GM18951 (cell line): ENCODE measurements around the gene MT1E.
"Not testable (repeated sequence)": the region's sequence is repeated elsewhere in the genome, so short reads cannot be mapped to it uniquely, and the experiment has no call there.

ENCODE experiments used
- POLR2A ChIP-seq: IDR thresholded peaks from 4 replicates; pipeline ENCODE4 v1.6.1; 2011; ENCODE audit warnings: mild to moderate bottlenecking; ENCODE audit not compliant: insufficient read length, insufficient read depth; ENCODE audit errors: extremely low read depth
- in situ Hi-C: fragments of 300-500 bp; cut with MboI; formaldehyde crosslinking; loops from one replicate; pipeline ENCODE4 v1.12.0; 2022; ENCODE audit warnings: low sequenced_read_pairs, mixed read lengths, inconsistent platforms; ENCODE audit not compliant: unreplicated experiment

MT1E gene

DNA sequence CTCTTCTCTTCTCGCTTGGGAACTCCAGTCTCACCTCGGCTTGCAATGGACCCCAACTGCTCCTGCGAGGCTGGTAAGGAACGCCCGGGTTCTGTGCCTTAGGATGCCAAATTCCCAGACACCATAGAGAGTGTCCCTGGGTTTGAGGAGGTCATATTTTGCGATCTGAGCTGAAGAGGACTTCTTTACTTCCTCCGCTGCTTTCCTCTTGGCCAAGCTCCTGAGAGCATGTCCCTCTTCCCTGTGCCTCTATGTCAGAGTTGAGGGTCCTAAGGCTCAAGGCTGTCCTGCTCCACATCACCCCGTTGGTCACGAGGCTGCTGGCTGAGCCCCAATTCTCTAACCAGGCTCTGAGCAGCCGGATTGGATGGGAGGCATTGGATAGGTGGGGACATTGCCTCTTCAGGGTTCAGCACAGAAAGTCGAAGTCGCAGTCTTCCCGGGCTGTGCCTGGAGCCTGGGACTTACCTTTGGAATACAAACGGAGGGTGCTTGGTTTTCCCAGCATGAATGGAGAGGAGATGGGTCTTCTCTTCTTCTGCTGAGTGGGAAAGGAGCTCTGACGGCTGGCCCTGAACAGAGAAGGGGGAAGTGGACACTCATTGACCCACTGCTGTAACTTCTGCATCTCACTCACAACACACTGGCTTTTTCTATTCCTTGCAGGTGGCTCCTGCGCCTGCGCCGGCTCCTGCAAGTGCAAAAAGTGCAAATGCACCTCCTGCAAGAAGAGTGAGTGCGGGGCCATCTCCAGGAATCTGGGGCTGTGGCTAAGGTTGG lies 44.4 kb downstream of the MT1E start:
- no peak for TF ChIP-seq POLR2A
- in situ Hi-C loops, result no loop called here

DNA sequence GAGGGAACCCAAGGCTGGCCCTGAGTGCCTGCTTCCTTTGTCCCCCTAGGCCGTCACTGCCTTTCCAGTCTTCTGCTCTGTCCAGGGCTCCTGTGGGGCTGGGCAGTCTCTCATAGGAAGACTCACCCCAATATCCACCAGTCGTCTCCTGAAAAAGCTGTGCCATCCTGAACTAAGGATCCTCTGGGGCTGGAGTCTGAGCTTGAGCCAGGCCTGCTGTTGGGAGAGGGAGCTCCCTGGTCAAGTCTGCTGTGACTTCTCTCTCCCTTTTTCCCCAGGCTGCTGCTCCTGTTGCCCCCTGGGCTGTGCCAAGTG lies 45.0 kb downstream of the MT1E start:
- no peak for TF ChIP-seq POLR2A
- in situ Hi-C loops, result no loop called here

DNA sequence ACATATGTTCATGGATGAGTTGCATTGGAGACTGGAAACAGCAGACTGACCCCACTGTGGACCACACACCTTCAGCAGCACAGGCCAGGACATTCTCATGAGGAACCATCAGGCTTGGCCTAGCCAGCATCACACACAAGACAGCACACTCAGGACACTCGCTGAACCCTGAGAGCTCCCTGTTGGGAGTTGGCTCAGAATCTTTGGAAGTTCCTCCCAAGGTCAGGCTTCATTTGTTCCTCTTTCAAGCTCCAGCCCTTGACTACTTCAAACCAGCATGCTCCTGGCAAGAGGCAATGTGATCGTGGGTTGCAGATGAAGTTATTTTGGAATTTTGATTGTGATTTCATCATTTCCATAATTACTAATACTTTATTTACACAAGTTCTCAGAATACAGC lies 46.1 kb downstream of the MT1E start:
- in situ Hi-C loops, result not testable (repeated sequence)

DNA sequence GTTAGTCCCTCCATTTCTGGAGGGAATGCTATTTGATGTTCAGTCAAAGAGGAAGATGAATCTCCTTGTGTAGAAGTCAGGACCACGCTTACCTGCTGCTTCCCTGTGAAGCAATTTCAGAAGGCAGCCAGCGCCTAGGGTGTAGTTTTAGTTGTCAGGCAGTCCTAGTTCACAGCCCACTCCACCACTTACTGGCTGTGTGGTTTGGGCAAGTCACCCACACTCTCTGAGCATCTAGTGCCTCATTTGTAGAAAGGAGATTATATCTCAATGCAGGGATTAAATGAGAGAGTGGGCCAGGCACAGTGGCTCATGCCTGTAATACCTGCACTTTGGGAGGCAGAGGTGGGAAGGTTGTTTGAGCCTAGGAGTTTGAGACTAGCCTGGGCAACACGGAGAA lies 46.6 kb downstream of the MT1E start:
- in situ Hi-C loops, result not testable (repeated sequence)

DNA sequence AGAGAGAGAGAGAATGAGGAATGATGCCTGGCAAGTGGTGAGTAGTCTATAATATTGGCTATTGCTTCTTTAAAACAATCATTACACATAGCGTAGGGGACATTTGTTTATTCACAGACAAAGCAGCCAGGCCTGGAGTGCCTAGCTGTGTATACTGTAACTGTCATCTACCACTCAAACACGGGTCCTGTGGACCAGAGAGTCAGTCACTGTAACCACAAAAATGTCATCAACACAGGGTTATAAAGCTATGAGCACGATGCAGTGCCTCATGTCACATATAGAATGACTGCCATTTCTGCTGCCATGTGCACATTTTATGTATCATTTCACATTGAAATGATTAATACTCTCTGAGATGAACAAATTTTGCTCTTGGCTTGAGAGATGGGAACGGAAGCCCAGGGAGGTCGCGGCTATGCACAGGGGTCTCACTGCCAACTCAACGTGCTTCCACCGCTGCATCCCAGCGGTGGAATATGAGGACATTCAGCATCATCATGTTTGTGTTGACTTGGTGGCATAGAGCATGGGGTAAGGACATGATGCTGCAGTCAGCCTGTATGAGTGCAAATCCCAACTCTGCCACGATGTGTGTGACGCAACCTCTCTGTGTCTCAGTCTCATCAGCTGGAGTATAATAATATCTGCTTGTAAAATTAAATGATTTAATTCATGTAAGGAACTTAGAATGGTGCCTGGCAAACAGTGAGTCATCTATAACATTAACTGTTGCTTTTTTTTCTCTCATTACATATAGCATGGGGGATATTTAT lies 47.4 kb downstream of the MT1E start:
- no peak for TF ChIP-seq POLR2A
- in situ Hi-C loops, result no loop called here

DNA sequence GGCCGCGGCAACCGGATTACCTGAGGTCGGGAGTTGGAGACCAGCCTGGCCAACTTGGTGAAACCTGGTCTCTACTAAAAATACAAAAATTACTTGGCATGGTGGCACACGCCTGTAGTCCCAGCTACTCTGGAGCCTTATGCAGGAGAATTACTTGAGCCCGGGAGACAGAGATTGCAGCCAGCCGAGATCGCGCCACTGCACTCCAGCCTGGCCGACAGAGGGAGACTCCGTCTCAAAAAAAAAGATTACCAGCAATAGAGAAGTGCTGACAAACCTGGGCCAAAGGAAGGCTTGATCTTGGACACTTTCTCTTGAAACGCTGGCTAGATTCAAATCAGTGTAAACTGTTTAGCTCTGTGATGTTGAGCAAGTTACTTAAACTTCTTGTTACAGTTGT lies 48.3 kb downstream of the MT1E start:
- no peak for TF ChIP-seq POLR2A
- in situ Hi-C loops, result no loop called here

DNA sequence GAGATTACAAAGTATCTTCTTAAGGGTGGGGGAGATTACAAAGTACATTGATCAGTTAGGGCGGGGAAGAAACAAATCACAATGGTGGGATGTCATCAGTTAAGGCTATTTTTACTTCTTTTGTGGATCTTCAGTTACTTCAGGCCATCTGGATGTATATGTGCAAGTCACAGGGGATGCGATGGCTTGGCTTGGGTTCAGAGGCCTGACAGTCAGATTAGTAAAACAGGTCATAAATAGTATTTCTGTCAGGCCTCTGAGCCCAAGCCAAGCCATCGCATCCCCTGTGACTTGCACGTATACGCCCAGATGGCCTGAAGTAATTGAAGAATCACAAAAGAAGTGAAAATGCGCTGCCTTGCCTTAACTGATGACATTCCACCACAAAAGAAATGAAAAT lies 49.0 kb downstream of the MT1E start:
- in situ Hi-C loops, result not testable (repeated sequence)

DNA sequence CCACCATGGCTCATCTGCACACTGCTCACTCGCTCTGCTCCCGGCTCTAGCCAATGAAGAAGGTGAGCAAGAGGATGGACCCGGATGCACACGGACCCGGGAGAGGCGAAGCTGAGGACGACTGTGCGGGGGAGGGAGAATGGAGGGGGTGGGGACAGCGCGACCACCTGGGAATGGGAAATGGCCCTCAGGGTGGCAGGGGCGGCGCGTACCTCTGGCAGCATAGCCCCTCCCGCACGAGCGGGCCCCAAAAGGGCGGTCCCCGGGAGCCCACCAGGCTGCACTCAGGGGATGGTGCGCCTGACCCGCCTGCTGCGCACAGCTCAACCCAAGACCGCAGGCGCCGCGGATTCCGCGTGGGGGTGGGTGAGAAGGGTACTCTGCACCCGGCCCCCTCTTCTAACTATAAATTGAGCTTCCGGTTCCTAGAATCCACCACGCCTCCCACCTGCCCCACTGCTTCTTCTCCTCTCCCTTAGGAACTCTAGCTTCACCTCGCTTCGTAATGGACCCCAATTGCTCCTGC lies 50.2 kb downstream of the MT1E start:
- no peak for TF ChIP-seq POLR2A
- in situ Hi-C loops, result no loop called here
